Kidney glomerular epithelial cell (primary cell): Measurements from ENCODE around the gene PRKAA1.
"Not testable (repeated sequence)": the region's sequence is repeated elsewhere in the genome, so short reads cannot be mapped to it uniquely, and the experiment has no call there.

Experiments
- DNase-seq: peaks from one replicate; lab custom pipeline; 2025; lab: John Stamatoyannopoulos, UW

The PRKAA1 gene

DNA sequence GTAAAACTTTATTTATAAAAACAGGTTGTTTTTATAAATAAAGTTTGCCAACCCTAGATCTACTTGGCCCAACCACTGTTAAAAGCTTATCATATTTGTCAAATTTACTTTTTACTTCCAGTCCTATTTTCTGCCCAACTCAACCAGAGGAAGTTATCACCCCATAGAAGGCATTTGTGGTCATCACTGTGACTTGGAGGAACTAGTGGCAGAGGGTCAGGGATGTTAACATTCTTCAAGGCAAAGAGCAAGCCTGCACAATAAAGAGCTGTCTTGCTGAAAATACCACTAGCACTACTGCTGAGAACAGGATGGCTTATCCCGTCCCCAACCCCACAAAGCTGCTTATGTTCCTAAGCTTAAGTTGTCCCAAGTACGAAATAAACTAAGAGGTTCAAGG, 64.7 kb downstream of the PRKAA1 start:
- DNase-seq, result no peak

DNA sequence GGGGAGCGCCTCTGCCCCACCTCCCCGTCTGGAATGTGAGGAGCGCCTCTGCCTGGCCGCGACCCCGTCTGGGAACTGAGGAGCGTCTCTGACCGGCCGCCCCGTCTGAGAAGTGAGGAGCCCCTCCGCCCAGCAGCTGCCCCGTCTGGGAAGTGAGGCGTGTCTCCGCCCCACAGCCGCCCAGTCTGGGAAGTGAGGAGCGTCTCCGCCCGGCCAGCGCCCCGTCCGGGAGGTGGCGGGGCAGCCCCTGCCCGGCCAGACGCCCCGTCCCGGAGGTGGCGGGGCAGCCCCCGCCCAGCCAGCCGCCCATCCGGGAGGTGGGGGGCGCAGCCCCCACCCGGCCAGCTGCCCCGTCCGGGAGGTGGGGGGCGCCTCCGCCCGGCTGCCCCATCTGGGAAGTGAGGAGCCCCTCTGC, 75.7 kb downstream of the PRKAA1 start:
- not testable (repeated sequence) for DNase-seq

DNA sequence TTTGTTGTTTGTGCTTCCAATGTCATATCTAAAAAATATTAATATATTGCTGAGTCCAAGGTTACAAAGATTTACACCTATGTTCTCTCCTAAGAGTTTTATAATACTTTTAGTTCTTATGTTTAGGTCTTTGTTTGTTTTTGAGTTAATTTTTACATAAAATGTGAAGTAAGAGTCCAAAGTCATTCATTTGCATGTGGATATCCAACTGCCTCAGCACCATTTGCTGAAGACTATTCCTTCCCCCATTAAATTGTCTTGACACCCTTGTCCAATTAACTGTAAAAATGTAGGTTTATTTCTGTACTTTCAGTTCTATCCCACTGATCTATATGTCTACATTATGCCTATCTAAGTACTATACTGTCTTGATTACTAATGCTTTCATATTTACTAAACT, 78.1 kb downstream of the PRKAA1 start:
- no peak for DNase-seq

DNA sequence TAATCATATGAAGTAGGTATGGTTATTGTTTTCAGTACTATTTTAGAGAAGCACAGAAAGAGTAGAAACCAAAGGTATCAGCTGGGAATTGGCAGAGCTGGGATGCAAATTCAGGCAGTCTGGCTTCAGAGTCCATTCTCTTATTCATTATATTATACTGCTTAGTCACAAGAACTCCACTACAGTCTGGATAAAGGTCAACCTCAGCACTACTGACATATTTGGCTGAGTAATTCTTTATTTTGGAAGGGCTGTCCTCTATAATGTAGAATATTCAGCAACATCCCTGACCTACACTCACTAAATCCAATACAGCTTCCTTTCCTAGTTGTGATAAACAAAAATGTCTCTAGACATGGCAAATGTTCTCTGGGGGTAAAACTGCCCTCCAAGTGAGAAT, 80.9 kb downstream of the PRKAA1 start:
- no peak for DNase-seq

DNA sequence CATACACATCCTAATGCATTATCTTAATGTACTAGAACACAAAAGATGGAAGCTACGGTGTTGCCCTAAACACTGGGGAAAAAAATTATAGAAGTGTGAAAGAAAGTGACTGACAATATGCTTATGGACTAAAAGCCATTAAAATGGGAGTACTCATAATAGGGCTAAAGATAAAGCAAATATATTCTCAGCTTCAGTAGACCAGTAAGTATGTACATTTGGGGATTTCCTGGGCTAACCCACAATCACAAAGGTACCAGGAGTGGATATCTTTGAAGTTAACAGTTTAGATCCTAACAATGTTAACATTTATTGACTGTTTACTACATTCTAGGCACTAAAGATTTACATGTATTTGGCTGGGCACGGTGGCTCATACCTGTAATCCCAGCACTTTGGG, 81.6 kb downstream of the PRKAA1 start:
- no peak for DNase-seq

DNA sequence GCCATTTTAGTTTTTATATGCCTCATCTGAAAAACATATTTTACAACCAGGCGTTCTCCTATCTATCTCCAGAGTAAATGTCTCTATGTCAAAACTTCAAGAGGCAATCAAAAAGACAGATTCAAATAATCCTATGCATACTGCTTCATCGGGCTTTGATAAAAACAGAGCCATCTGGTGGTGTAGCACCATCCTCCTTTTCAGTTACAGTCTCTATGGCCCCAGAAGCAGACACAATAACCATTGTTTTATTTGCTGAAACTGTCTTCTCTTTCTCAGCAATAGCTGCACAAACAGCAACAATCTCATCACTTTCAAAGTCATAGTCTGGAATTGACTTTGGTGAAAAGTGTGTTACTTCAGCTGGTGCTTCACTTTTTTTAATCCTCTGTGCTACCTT, 82.2 kb downstream of the PRKAA1 start:
- no peak for DNase-seq

DNA sequence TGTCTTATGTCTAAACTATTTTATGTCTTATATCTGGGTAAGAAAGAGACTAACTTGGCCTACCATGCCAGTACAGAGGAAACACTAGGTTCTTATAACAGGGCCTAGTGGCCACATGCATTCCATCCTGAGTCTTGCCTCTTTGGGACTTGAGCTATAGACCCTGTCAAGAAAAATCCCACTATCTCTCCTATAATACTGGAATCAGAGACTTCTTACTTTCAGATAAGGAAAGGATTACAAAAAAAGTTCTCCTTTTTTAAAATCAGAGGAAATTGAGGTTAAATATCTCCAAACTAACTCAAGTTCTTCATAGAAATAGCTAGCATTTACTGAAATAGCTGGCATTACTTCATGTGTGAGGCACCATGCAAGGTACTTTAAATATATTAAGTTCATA, 84.2 kb downstream of the PRKAA1 start:
- DNase-seq, result no peak

DNA sequence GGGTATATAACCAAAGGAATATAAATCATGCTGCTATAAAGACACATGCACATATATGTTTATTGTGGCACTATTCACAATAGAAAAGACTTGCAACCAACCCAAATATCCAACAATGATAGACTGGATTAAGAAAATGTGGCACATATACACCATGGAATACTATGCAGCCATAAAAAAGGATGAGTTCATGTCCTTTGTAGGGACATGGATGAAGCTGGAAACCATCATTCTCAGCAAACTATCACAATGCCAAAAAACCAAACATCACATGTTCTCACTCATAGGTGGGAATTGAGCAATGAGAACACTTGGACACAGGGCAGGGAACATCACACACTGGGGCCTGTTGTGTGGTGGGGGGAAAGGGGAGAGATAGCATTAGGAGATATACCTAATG, 87.6 kb downstream of the PRKAA1 start:
- not testable (repeated sequence) for DNase-seq
